ENCODE measurements around the gene AUP1.

The AUP1 gene

DNA sequence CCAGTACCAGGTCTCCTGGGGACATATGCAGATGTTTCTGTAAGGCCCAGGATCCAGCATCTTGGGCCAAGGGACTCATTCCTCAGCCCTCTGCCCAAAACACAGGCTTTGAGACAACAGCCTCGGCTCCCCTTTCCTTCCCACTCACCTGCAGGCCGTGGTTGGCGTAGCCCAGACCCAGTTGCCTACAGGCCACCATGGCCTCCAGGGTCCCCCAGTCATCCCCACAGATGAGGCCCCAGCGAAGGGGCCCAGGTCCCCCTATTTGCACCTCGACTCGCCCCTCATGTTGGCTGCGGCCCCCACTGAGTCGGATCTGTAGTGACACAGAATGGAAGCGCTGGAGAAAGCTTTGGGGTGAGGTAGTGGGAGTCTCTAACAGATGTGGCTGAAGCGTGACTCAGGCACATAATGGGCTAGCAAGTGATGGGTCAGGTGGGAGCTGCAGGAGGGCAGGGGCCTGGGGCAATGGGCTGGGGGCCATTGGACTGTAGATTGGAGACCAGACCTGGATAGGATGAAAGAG, 6.0 kb upstream of the AUP1 start:
- DNase-seq, result no peak

DNA sequence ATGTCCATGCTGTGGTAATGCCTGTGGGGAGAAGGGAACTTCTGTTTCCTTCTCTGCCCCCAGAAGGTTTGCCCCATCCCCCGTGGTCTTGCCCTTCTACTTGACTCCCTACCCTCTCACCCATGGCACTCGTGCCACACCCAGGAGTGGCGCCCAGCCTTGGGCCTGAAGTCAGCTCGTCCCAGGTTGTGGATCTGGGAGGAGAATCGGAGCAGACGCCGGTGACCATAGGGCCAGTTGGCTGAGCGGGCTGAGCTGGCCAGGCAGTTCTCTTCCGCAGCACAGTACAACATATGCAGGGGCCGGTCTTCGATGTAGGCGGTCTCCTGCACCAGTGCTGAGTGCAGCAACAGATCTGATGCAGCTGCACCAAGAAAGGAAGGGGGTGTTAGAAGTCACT, 4.9 kb upstream of the AUP1 start:
- no peak for DNase-seq

DNA sequence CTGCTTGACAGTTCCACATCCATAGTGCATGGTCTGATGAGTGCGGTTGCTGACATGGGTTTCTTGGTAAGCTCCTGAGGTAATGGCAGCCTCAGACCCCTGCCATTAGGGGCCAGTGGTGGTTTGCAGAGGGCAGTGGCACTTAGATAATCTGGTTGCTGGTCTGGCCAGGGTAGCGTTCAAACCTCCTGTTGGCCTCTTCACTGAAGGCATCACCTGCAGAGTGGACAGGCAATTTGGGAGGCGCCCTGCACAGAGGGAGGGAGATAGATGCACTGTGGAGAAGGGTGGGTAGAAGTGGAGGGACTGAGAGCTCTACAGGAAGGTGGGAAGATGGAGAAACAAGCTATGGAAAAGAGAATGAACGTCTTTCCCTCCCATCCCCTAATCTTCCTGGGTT, 4.0 kb upstream of the AUP1 start:
- no peak for DNase-seq

DNA sequence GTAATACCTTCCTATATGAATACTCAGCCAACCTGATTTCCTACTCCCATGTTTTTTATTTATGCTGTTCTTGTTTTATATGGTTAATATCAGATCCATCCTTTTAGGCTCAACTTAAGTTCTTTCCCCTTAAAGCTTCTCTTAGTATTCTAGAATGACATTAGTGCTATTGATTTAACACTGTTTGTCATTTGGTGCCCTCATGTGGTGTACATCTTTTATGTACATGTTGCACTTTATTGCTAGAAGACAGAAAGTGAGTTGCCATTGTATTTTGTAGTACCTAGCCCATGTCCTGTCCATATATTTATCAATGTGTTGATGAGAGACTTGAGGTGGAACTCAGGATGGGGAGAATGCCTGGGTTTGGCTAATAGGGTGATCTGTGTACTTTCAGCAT, 2.7 kb upstream of the AUP1 start:
- no peak for DNase-seq

DNA sequence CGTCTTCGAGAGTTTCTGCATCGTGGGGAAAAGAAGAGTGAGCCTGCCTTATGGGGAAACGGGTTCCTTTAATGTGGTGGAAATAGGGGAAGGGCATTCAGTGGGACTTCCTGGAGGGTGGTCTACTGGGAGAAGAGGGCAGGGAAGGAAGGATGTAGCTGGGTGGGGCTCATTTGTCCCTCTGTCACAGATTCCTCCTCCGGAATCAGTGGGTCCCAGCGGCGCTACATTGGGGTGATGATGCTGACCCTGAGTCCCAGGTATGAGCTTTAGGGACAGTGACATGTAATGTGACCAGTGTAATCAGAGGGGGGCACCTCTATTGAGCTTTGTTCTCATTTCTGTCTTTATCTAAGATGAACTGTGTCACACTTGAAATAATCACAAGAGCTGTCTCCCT, 2.2 kb upstream of the AUP1 start:
- no peak for DNase-seq

DNA sequence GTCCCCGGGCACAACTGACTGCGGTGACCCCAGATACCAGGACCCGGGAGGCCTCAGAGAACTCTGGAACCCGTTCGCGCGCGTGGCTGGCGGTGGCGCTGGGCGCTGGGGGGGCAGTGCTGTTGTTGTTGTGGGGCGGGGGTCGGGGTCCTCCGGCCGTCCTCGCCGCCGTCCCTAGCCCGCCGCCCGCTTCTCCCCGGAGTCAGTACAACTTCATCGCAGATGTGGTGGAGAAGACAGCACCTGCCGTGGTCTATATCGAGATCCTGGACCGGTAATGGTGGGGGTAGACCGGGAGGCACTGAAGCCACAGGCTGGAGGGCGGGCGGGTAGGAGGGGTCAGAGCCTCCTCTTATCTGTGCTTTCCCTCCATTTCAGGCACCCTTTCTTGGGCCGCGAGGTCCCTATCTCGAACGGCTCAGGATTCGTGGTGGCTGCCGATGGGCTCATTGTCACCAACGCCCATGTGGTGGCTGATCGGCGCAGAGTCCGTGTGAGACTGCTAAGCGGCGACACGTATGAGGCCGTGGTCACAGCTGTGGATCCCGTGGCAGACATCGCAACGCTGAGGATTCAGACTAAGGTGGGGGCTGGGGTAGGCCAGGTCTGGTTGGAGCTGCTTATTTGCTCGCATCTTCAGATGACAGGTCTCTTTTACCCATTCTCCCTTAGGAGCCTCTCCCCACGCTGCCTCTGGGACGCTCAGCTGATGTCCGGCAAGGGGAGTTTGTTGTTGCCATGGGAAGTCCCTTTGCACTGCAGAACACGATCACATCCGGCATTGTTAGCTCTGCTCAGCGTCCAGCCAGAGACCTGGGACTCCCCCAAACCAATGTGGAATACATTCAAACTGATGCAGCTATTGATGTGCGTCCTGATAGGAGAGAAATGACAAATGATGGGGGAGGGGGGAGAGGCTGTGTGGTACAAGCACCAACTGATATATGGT, 1.0 kb upstream of the AUP1 start:
- DNase-seq, result no peak

DNA sequence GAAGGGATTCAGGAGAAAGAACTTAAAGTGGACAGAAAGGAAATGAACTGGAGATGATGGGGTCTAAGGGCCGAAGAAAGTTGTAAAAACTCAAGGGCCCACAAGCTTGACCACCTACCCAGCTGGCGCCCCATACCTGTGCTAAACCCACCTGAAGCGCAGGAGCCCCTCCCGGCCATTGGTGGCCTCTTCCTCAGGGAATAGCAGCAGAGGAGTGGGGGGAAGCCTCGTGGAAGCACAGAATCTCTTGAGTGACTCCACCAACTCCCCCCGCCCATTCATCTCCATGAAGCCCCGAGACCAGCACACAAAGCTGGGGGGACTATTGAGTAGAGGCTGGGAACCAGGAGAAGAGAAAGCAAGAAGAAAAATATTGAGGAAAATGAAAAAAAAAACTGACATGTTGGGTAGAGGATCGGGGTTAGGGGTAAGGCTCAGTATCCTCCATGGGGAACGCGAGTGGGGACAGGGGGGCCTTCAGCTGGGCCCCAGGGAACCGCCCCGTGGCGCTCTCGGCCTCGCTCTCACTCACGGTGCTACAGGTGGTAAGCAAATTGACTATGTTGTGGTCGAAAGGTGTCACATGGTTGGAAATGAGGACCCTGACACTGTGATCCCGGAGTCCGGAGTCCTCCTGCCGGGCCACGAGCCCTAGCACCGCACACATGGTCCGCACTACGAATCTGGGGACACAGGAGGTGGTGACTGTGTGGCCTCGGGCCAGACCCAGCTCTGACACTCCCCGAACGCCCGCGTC, 728 bp downstream of the AUP1 start:
- no peak for DNase-seq

DNA sequence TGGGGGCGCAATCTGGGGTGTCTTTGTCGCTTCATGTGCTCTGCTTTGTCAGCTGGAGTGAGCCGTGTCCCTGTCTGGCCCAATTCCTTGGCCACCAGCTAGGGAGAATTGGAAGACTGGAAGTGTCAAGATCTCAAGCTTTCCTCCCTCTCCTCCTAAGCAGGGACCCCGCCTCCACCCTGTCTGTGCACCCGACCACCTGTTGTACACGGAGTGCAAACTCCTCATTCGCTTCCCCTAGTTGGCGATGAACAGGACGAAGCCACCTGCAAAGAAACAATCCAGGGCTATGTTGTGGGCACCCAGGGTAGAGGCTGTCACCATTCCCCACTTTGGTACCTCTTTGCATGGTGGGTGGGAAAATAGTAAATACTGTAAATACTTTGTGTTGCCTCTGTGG, 1.8 kb downstream of the AUP1 start:
- no peak for DNase-seq

DNA sequence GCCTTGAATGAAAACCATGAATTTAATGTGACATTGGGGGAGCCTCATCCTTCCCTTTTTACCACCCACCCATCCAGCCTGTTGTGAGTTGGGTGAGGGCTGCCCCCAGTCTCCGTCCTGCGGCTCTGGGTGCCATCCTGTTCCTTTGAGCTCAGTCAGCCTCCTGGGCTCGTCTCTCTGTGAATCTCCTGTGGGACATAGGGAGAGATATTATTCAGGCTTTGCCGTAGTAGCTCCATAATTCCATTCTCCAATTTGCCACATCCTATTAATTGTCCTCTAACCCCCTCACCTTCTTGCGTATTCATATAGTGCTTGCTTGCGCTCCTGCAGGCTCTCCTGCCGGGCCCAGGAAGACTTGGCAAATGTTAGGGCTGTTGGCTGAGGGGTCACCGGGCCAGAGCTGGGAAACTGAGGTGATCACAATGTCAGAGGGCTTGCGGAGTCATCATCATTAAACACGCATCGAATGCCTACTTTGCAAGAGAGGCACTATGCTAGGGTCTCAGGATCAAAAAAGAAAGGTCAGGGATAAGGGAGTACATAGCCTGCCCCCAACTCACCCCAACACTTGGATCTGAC, 2.8 kb downstream of the AUP1 start:
- DNase-seq, result no peak

DNA sequence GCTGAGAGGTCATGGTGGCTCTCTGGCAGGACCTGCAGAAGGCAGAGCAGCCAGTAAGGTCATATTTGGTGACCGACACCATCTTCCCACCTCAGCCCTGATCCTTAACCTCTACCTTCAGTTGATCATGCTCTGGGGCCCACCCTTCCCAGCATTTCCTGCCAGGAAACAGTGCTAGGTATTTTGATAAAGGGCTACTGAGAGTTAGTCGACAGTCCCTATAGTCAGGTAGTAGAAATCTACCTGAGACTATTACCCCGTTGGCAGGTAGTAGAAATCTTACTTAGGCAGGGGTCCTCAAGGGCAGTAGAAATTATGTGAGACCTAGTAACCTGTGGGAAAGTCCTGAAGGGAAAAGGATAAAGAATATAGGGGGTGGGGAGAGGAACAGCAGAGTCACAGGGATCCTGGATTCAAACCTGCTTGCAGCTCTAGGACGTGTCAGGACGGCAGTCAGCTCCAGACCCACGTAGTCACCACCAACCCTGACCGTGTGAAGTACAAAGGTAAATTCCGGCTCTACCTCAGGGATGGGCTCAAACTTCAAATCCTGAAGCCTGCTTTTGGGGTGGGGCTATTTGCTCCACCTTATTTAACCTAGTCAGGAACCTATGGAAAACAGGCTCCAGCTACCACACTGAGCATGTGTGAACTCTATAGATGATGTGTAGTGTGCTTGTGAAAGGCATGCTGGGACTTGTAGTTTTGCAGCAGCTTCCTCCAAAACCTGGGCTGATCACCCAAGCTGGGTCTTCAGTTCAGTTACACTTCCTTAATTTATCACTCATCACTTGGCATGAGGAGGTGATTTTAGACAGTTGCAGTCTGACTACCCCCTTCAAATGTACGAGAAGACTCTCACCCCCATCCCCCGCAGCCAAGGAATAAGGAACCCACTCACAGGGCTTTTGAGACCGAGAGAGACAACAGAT, 3.5 kb downstream of the AUP1 start, which contains the start of gene DQX1:
Gene DQX1 (minus strand): TSS at position 515 of the 932 bp plus-strand sequence. CDS start 502 bp downstream, at position 13.
- no peak for DNase-seq

DNA sequence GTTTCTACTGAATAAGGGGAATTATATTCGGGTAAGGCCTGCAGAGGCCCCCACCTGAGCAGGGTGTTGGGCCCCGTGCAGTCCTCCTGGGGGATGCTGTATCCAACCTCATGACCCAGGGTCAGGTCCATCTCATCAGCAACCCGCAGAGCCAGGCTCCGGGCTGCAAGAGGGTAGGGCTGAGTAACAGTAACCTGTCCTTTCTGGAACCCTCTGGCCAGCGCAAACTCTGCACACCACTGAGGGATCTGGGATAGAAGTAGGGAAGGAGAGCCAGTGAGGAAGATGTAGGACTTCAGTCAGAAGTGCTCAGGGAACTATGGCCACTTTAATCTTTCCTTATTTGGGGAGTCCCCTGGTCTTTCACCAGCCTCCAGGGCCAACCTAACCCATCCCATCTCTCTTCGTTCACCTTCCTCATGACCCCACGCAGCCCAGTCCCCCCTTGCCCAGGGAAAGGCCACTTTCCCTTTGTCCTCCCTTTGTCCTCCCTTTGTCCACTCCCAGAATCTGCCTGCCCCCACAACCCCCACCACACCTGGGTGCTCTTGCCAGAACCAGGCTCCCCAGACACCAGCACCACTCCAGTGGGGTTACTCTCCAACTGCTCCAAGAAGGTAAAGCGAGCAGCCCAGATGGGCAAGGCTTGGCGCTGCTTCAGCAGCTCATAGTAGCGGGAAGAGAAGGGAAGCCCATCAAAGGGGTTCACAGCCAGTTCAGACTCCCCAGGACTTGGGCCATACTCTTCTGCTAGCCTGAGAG, 4.4 kb downstream of the AUP1 start:
- DNase-seq, result no peak

DNA sequence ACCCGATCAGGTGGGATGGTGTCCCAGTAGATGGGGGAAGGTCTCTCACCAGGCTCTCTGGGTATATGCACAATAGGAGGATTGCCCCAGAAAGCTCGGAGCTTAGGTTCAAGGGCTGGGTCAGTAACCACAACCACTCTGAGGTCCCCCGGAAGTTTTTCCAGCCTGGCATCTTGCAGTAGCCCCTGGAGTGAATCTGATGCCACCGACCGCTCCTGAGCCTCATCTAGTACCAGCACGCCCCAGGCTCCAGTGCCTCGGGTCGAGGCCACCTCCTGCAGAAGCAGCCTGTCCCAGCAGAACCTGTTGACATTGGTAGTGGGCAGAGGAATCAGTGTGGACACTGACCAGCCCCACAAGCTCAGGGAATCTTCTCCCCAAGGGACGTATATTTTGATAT, 5.5 kb downstream of the AUP1 start:
- DNase-seq, result no peak

DNA sequence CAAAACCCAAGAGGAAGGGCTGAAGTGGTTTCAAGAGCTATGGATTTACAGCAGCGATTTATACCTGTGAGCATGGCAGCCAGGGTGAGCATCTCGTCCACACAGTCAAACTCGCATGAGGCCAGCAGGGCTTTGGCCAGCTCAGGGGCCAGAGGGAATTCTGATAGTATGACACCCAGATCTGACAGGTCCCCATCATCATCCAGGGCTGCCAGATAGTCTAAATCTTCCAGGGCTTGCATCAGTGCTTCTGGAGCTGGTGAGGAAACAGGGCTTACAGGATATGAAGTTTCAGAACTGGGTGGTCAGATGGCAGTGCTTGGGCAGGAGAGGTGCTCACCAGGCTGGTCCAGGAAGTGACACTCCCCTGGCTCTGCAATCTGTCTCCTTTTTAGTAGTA, 7.0 kb downstream of the AUP1 start:
- no peak for DNase-seq

DNA sequence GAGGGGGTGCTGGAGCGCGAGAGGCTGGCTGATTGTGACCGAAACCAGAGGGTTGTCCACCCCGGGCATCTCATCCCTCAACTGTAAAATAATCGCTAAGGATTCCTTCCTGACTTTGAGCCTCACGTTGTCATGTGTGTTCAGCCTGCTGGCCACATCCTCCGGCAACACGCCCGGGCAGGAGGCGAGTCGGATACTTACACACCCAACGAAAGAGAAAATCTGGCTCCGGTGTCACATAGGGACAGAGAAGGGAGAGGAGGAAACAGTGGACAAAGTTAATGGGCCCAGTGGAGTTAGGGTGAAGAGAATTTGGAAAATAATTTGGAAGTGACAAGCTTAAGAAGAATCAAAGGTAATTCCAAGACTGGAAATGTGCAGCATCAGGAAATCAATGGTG, 12.9 kb downstream of the AUP1 start:
- DNase-seq, result no peak

DNA sequence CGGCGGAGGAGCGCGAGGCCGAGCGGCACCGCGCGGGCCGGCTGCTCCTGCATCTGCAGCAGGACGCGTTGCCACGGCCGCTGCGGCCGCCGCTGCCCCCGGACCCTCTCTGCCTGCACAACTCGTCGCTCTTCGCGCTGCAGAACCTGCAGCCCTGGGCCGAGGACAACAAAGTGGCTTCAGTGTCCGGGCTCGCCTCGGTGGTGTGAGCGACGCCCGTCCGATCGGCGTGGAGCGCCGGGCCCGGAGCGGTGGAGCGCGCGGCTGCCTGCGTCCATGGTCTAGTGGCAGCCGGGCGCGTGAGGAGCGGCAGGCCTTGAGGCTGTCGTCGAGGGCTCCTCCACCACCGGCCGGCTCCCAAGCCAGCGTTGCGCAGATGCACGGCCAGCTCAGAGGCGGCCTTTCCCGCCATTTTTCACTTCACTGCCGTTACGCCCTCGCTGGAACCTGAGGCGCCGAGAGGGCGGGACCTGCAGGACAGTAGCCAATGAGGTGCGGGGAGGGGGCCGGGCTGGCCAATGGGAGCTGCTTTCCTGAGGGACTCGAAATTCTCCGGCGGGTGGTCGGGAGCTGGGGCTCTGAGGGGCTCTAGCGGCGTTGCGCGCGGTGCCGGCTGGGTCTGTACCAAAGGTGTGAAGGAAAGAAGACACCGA, 13.4 kb downstream of the AUP1 start:
- DNase-seq, result no peak

DNA sequence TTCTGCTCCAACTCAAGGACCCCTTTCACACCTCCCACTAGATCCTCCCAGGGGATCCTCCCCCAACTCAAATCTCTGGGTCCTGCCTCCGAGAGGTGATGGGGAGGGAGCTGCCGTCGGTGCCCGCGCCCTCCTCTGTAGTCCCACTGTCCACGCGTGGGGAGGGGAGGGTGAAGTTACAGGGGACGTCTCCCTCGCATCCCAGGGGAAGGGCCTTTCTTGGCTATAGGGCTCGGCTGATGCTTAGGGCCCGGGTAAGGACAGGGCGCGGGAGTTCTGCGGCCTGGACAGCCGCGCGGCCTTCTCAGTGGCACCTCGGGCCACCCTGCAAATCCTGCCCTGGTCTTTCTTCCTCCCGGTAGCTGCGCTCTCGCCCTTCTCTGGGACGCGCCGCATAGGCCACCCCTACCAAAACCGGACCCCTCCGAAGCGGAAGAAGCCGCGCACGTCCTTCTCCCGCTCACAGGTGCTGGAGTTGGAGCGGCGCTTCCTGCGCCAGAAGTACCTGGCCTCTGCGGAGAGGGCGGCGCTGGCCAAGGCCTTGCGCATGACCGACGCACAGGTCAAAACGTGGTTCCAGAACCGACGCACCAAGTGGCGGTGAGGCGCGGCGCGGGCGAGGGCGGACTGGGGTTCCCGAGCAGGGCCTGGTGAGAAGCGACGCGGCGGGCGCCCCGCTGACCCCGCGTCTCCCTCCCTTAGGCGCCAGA, 14.1 kb downstream of the AUP1 start:
- no peak for DNase-seq

DNA sequence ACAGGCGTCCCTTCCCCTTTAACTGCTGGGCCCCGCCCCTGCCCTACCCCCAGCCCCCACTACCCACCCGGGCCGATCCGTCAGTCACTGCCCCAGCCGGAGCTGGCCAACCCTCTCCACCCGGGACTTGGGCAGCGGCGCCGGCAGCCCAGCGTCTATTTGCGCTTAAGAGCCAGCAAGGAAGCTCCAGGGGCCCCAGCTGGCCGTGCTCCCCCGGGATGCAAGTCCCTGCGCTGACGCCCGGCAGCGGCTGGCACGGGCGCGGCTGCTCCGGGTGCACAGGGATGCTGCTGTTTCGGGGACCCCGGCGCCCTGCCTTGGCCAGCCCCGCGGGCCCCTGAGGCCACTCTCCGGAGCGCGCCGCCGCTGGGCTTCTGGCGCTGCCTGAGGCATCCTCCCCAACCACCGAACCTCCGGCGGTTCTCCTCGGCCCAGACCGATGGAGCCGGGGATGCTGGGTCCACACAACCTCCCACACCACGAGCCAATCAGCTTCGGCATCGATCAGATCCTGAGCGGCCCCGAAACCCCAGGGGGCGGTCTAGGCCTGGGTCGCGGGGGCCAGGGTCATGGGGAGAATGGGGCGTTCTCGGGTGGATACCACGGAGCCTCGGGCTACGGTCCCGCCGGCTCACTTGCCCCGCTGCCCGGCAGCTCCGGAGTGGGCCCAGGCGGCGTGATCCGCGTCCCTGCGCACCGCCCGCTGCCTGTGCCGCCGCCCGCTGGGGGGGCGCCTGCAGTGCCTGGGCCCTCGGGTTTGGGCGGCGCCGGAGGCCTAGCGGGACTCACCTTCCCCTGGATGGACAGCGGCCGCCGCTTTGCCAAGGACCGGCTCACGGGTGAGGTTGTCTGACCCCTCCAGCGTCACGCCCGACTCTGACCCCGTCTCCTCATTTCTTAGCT, 14.9 kb downstream of the AUP1 start, which contains the start of gene TLX2:
Gene TLX2 (plus strand): TSS at position 83 of the 903 bp plus-strand sequence. CDS start 357 bp downstream, at position 440.
- DNase-seq, result no peak

DNA sequence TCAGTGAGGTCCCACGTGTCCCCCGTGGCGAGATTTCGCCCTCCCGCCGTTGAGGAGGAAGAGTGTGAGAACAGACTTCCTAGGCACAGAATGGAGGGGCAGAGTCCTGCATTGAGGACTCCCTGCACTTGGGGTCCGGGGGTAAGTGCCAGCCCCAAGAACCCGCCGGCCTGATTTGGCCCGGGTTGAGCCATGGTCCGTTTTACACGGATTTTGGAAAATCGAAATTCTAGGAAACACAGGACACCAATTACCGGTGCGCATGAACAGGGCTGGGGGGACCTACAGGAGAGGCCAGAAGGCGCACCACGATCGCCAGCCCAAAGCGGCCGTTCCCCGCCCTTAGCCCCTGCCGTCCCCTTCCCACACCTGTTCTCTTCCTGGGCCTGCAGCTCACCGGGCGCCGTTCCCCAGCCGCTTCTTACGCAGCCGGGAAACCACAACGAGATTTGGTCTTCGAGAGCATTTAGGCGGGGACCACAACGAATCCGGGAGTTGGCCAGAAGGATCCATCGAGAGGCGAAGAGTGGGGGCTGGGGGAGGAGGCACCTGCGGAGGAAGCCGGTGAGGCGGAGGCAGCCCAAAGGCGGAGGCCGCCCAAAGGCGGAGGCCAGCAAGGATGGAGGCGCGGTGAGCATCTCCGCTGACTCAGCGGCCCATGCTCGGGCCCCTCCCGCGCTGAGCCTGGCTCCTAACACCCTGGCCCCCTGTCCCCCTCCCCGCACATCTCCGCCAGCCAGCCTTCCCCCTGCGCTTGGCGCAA, 15.7 kb downstream of the AUP1 start:
- no peak for DNase-seq
